ENCODE measurements around the gene FBXO8.

- TF ChIP-seq PBX3 (IDR thresholded peaks at IDR 0.05) (peak; percentile 99), CTCF (IDR thresholded peaks at IDR 0.05) (no peak), POLR2AphosphoS5 (IDR thresholded peaks at IDR 0.05; ENCODE audit: low read depth, low read length) (no peak), GABPA (IDR thresholded peaks at IDR 0.05; ENCODE audit: low read depth) (no peak), MAX (IDR thresholded peaks at IDR 0.05; ENCODE audit: low read depth) (no peak), YY1 (IDR thresholded peaks at IDR 0.05; ENCODE audit: low read depth) (no peak), TCF12 (IDR thresholded peaks at IDR 0.05) (no peak), TAF1 (IDR thresholded peaks at IDR 0.05; ENCODE audit: borderline replicate concordance, low read depth, low read length) (0 out of 2 replicates have a peak, but pooled peaks have one; percentile 15), ELF1 (IDR thresholded peaks at IDR 0.05) (no peak), CHD2 (IDR thresholded peaks at IDR 0.05; ENCODE audit: low read length, partially characterized antibody) (peak; percentile 73), NRF1 (IDR thresholded peaks at IDR 0.05; ENCODE audit: low read depth, low read length) (no peak)
These were observed 496 bp downstream of the FBXO8 start for GRCh38 chr4:174282836-174283506.
